DMS 273 treated with DMSO at 0.1 percent for 48 hours (cell line): Measurements from ENCODE around the gene IP6K2.
"Not testable (repeated sequence)": the region's sequence is repeated elsewhere in the genome, so short reads cannot be mapped to it uniquely, and the experiment has no call there.

Source experiments
- DNase-seq: peaks from one replicate; lab custom pipeline; 2025; lab: John Stamatoyannopoulos, UW

IP6K2 gene

DNA sequence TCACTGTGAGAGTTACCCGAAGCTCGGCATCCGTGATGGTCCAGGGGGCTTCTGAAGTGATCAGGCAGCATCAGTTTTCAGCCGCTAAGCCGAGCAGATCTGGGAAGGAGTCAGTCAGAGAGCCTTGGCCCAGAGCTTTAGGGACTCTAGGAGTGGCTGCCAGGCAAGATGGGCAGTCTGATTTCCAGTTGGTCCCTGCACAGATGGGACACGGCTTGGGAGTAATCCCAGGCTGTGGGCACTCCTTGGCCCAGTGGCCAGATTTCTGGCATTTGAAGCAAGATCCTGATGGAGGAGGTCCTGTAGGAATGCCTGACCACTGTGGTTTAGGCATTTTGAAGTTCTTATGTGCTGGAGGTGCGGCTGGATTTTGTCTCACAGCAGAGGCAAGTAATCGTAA is 10.5 kb upstream of the IP6K2 start:
- DNase-seq, result no peak

DNA sequence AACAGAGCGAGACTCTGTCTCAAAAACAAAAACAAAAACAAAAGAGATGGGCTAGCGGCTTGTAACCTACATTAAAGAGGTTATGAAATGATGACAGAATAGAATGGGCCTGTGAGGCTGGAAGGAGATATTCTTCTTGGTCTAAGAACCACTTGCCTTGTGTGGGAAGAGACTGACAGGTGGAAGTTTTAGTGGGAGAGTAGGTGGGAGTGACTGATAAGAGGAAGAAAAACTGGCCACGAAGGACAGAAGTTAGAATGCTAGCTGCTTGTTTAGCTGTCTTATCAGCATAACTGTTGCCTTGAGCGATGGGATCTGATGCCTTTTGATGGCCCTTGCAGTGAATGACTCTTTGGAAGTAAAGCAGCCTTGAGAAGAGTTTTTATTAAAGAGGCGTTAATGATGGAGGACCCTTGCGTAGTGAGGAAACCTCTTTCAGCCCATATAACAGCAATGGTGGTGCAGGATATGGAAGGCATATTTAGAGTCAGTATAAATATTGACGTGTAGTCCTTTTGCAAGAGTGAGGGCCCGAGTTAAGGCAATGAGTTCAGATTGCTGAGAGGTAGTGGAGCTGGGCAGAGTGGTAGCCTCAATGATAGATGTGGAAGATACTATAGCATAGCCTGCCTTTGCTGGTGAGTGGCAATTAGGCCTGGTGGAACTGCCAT is 8.3 kb upstream of the IP6K2 start:
- DNase-seq, result not testable (repeated sequence)

DNA sequence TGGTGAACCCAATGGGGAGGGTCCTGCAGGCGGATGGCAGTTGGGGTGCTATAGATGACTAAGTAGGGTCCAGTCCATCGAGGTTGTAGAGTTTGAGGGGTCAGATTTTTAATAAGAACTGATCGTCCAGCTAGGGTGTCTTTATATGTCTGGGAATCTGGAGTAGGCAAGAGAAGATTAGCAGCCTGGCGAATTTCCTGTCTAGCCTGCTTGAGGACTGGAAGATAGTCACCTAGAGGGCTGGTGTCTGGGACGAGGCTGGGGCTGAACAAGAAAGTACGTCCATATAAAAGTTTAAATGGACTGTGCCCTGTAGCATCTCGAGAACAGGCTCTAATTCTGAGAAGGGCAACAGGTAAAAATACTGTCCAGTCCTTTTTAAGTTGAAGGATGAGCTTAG is 6.7 kb upstream of the IP6K2 start:
- DNase-seq, result no peak

DNA sequence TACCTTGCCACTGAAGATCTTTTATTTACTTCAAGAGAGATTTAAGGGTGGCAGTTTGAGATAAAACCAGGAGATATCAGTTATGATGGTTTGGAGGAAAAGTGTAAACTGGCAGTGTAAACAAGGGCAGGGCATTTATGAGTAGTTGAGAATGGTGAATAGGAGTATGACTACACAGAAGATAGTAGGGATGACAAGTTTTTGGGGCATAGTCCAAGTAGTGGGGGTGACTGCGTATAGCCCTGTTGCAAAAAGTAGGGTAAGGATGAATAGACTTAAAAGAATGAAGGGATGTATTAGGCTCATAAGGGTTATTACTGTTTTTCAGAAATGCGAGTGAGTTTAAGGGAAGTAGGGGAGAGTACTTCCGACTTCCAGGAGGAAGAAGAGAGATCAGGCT is 6.3 kb upstream of the IP6K2 start:
- not testable (repeated sequence) for DNase-seq

DNA sequence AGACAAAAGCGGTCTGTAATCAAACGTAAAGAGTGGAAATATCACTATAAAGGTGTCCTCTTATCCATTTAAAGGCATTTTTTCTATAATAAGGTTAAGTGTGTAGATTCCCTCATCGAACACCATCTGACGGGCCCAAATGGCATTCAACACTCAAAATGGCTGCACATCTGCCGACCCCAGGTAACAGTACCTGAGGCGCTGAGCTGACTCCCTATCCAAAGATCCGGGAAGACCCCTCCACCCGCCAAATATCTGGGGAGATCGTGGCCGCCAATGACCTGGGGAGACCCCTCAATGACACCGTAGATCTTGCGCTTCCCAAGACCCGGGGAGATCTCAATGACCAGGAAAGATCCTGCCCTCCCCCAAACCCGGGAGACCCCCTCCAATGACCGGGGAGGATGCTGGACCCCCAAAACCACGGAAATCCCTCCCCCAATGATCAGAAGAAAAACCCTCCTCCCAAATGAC is 476 bp downstream of the IP6K2 start:
- no peak for DNase-seq

DNA sequence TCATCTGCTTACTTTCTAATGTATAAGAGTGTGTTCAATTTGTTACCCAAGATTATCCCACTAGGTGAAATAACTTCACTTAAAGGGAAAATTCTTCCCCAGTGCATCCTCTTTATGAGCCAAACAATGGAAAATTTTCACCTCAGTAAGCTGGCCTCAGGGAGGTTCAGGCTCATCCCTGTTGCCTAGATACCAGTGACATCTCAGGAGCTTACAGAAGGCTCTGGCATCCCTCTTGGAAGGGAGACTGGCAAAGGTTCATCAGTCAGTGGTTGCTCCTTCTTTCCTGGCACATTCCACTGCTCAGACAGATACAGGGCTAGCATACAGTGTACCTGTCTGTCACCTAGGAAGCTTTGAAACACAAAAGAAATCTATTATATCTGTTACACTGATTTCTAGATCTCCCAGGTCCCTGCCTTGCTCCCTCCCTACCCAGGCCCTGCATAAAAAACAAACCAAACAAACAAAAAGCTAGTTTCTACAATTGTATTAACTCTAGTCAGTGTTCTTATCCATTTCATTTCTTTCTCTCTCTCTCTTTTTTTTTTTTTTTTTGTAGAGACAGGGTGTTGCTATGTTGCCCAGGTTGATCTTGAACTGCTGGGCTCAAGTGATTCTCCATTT is 1.7 kb downstream of the IP6K2 start:
- DNase-seq, result no peak

DNA sequence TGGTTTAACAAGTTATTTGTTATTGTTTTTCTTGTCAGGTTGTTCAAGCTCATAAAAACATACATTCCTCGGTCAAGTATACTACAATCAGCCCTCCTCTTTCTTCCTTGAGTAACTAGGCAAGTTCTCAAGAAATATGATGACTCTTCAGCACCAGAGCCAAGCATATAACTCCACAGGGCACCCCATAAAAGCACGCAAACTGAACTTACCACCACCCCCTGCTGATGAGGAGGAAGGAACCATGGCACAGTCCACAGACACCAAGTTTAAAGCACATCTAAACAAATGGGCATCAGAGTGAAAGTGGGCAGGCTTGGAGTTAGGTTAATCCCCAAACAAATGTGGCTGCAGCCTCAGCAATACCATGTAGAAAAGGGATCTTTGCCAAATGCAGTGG is 5.3 kb downstream of the IP6K2 start:
- DNase-seq, result no peak

DNA sequence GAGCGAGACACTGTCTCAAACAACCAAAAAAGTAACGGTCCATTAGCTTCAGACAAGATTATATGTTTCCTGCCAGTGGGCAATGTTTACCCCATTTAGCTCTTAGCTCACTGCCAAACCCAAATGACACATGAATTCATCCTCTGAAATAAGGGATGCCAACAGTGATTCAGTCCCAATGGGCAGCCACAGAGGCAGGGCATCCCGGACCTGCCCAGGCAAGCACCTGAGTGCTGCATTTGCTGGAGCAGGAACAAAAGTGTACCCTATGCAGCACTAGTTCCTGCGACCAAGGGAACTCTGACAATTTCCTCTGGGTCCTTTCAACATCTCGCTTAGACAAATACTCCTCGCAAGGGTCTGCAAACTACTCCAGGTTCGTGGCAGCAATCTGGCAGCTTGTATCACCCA is 8.0 kb downstream of the IP6K2 start:
- no peak for DNase-seq

DNA sequence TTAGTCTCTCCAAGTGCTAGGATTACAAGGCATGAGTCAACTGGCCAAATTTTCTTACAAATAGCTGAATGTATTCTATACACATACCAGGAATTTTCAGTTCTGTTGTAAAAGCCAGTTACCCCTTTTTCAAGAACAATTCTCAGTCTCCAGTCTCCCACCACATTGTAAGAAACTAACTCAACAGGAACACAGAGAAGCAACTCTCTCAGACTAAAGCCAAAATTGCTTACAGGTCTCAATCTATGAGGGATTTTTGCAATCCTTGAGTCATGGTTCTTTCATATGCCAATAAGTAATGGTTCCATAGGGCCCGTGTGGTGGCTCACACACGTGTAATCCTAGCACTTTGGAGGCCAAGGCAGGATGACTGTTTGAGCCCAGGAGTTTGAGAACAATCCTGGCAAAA is 8.5 kb downstream of the IP6K2 start:
- no peak for DNase-seq

DNA sequence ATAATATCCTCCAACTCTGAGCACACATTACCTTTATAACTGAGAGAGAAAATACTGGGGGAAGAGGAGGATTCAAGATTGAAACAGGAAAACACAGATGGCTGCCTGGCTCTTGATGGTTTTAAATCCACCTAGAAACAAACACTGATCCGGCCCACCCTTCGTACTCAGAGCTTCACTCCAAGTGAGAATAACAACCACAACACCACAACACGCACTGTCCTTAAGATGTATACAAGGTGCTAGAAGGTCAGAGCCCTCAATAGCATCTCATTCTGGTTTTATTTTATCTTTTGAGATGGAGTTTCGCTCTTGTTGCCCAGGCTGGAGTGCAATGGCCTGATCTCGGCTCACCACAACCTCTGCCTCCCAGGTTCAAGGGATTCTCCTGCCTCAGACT is 9.9 kb downstream of the IP6K2 start:
- no peak for DNase-seq

DNA sequence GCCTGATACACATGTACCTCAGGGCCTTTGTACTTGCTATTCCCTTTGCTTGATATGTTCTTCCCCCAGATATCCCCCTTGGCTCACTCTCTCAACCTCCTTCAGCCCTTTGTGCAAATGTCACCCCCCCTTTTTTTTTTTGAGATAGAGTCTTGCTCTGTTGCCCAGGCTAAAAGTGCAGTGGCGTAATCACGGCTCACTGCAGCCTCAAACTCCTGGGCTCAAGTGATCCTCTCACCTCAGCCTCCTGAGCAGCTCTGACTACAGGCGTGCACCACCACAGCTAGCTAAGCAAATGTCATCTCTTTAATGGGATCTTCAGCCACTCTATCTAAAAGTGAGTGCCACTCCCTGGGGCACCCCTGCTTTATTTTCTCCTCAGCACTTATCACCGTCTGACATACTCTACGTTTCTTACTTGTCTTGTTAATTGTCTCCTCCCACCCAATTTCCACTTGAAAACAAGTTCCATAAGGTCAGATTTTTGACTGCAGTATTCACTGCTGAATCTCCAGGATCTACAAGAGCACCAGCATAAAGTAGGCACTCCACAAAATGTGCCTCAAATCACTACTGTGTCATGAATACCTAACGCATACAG is 14.6 kb downstream of the IP6K2 start:
- DNase-seq, result no peak

DNA sequence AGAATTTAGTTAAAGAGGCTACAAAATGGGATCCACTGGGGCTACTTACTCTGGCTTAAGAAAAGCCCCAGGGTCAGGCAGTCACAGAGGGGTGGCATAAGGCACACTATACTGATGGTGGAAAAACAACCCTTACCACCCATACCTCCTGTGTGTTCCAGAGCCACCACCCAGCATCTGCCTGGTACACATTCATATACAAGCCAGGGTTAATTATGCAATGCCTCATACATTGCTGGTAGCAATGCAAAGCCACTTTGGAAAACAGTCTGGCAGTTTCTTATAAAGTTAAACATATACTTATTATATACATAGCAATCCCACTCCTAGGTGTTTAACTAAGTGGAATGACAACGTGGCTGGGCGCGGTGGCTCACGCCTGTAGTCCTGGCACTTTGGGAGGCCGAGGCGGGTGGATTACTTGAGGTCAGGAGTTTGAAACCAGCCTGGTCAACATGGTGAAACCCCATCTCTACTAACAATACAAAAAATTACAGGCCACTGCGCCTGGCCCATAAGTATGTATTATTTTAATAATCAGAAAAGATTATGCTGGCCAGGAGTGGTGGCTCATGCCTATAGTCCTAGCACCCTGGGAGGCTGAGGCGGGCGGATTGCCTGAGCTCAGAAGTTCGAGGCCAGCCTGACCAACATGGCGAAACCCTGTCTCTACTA is 16.2 kb downstream of the IP6K2 start:
- no peak for DNase-seq

DNA sequence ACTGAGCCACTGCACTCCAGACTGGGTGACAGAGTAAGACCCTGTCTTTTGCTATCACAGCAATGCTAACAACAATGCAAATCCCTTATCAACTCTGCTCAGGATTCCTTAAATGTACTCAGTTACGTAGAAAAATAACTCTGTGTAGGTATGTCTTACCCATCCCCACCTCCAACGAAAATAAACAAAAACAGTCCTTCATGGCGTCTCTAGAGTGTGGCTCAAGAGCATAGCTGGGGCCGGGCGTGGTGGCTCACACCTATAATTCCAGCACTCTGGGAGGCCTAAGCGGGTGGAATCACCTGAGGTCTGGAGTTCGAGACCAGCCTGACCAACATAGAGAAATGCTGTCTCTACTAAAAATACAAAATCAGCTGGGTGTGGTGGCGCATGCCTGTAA is 18.1 kb downstream of the IP6K2 start:
- DNase-seq, result no peak

DNA sequence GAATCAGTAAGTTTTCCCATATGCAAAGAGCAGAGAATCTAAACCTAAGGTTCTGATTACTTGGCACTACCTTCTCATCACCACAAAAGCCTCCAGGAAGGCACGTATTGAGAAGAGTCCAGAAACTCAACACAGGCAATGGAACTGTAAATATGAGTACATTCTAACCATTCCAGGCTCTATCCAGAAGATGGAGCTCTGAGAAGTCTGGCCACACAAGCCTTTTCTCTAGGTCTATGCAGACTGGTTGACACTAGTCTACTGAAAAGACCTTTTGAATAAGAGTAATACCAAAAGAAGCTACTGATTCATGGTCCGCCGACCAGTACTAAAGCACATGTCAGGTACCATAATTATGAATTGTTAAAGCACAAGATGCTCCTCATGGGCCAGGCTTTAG is 19.1 kb downstream of the IP6K2 start:
- DNase-seq, result no peak

DNA sequence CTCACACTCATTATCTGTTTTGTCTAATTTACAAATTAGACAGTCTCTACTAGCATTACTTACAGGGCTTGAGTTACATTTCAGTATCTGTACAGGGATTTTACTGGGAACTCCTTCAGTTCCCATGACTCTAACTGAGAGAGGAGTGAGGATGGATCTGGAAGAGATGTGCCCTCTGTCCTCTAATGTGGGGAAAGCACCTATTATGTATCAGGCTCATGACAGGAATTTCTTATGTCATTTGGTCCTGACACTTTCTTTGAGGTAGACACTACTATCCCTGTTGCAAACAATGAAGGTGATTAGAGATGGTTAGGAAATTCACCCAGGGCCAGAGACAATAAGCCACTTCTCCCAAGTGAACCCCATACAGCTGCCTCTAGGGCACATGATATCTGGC is 20.4 kb downstream of the IP6K2 start:
- DNase-seq, result no peak

DNA sequence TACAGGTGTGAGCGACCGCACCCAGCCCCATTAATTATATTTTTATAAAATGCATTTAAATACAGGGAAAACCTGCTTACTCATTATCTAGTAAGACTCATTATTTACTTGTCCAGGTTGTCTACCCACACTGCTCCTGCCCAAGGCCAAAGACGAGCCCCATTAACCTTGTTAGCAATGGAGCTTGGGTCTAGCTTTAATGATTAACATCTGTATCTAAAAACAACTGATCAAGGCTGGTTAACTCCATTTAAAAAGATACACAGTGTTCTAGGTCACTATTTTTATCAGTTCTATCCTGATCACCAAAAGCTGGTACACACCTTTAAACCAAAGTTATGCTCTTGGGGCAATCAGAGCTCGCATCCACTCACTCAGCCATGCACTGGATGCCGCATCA is 20.9 kb downstream of the IP6K2 start:
- DNase-seq, result no peak

DNA sequence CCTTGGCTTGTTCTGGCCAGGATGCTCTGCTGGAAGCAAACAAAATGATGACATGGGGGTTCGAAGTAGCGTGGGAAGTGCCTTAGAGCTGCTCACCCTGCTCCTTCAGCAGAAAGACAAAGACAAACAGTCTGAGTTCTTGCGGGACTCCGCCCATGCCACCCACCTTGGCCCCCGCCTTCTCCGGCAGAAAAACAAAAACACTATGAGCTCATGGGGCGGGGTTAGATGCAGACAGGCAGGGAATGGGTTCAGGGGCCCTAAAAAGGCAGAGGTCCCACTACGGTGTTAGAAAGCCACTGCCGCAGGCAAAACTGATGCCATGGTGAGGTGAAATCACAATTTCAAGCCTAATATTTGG is 21.6 kb downstream of the IP6K2 start:
- DNase-seq, result no peak

DNA sequence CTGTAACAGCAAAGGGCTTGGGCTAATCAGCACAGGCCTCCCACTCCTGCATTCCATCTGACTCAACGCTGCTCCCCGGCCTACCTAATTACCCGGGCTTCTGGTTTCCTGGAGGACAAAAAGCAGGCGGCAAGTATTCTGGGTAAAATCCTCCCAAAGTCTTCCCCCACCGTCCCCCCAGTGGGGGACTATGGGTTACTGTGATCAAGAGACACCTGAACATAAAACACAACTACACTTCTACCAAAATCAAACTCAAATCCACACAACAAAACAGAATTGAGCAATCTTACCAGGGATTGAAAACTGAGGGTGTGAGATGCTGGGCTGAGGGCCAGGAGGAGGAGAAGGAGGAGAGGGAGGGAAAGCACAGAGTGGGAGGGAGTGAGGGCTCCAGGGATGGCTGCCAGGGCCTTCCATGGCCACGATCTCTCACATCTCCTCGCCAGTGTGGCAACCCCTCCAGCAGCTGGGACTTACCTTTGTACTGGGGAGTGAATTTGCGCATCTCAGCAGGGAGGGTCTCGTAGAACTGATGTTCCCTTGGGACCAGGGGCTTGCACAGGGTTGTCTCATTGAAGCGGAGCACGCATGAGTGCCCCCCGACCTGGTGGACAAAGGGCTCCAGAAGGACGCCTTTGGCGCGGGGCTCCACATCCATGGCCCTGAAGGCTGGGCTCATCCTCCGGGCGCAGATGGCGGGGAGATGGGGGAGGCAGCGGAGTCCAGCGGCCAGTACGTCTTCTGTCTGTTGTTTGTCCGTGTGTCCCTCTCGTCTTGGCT is 22.2 kb downstream of the IP6K2 start:
- no peak for DNase-seq

DNA sequence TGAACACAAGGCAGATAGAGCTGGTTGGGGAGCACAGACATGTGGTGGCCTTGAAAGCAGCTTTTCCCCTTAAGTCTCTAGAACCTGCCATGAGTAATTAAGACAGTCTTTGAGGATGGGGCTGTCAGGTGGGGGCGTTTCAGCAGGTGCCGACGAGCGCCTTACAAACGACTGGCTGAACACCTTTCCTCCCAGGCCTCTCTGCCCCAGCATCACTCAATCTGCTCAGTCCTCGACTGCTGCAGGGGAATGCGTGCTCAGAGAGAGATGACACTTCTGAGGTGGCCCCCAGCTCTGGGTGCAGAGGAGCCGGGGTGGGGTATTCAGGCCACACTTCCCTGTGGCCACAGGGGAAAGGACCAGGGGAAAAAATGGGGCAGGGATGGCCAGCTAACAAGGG is 23.2 kb downstream of the IP6K2 start:
- DNase-seq, result no peak

DNA sequence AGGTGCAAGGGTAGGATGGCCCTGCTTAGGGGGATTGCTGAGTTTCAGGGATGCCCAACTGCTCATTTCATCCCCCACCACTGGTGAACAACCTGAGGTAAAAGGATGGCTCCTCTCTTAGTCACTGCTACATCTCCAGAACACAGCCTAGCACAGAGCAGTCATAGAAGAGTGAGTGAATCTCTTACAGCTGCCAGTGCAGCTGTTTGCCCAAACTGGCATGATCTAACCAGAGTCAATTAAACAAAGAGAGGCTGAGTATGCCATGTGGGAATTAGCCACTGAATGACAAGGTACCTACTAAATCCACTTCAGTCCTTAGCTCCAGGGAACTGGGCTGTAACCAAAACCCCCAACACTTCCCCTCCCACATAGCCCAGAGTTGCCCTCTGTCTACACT is 24.5 kb downstream of the IP6K2 start:
- DNase-seq, result no peak

DNA sequence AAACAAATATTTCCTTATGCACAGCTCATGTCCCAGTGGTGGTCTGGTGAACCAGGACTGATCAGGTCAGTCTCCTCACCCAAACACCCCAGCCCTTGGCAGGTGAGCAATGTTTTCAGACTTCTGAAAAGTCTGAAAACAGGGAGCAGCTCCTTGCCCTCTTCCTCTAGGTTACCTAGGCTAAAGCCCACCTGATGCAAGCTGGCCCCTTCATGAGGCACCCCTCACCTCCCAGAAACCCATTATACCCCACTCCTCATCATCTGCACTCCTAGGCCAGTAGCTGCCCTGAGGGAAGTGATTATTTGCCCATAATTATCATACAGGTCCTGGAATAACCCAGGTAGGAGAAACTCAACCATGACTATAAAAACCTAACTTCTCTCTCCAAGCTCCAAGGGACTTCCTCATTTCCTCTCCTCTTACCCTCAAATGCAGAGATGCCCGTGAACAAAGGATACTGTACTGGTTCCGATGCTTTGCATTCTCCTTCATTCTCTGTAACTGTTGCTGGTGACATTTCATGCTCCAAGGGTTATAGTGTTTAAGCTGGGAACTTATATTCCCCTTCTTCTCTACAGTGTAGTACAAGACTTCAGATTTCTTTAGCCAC is 26.1 kb downstream of the IP6K2 start:
- DNase-seq, result no peak

DNA sequence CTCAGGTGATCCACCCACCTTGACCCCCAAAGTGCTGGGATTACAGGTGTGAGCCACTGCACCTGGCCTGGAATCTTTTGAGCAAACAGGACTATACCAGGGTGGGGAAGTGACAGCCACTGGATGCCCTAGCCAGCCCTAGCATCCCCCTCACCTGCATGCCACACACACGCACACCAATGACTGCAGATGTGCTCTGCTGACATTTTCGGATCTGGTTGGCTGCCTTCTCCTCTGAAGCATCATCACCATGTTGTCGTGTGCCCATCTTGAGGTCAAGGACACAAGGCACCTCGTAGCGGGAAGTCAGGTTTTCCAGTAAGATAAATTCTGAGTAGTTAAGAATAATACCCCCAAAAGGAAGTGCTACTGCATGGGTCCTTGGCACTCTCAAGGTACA is 27.6 kb downstream of the IP6K2 start:
- DNase-seq, result no peak
